Activated gamma-delta T cell (primary cell): ENCODE data around the gene STARD4.

Source experiments
- DNase-seq: peaks from one replicate; lab custom pipeline; 2025; lab: John Stamatoyannopoulos, UW

The STARD4 gene

DNA sequence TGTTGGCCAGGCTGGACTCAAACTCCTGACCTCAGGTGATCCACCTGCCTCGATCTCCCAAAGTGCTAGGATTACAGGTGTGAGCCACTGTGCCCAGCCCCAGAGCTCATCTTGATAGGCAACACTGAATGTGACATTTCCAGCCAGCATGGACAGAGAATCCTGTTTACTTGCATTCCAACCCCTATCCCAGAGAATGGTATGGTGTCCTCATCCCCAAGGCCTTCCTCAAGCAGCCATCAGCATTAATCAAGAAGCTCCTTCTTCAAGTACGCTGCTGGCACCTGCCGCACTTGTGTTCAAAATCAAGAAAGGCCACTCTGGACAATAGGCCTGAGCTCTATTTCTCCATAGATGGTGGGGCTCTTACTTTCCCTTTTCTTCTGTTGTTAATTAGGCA is 40.2 kb downstream of the STARD4 start:
- DNase-seq, result no peak

DNA sequence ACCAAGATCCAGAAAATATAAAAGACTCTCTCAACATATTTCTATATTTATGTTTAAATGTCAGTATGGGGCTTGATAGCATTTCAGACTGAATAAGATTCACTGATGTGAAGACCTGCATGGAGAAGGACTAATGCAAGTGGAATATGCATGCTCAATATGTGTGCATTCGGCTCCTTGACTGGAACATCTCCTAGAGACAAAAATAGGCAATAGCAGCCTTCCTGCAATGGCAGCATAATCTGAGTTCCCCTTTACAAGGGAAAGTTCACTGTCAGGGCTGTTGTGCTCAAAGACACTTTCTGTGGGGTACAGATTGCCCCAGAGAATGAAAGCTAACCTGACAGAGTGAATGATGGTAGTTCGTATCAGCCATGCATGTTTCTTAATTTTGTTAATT is 42.4 kb downstream of the STARD4 start:
- no peak for DNase-seq

DNA sequence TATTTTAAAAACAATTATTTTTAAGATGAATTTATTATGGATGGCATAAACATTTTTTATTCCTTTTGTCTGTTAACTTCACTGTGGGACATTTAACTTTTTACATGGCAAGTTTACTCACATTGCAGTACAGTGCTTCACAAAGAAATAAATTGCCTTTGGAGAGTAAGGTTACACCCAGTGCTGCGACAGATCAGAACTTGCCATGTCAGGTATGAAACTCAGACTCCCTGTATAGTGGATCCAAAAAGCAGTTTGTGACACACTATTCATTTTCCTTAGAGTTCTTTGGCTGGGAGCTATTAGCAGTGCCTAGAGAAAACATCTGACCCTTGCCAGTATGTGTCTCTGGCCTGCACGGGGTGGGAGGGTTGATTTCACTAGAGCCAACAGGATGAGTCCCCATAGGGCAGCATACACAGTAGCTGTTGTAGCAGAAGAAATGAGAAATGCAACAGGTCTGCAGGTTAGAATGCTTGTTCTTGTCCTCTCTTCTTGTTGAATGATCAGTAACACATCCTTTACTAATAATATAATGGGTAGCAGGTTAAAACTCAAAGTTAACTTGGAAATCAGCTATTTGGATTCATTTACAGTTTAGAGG is 42.9 kb downstream of the STARD4 start:
- DNase-seq, result no peak

DNA sequence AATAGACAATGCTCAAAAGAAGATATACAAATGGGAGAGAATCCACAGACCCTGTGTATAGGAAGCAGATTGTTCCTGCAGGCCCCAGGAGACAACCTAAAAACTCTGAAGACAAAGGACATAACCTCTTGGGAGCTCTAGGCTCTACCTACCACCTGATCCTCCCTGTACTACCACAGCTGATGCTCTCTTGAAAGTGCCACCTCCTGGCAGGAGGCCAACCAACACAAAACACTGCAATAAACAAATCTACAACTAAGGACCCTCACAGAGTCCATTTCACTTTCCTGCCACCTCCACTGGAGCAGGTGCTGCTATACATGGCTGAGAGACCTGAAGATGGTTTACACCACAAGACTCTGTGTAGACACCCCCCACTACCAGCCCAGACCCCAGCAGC is 49.0 kb downstream of the STARD4 start:
- DNase-seq, result no peak

DNA sequence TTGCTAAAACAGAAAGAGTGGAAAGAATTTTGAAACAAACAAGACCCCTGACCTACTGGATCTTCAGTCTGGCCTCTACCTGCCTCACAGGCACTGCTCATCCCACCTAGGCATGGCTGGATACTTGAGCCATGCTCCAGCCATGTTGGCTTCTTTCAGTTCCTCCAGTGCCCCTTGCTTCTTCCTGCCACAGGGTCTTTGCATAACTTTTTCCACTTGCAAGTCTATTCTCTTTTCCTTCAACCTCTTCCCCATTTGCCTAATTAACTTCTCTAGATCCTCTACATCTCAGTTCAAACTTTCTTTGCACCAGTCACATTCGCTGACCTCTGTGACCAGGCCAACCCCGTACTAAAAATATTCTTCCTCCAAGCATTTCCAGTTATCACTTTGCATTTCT is 50.4 kb downstream of the STARD4 start:
- no peak for DNase-seq

DNA sequence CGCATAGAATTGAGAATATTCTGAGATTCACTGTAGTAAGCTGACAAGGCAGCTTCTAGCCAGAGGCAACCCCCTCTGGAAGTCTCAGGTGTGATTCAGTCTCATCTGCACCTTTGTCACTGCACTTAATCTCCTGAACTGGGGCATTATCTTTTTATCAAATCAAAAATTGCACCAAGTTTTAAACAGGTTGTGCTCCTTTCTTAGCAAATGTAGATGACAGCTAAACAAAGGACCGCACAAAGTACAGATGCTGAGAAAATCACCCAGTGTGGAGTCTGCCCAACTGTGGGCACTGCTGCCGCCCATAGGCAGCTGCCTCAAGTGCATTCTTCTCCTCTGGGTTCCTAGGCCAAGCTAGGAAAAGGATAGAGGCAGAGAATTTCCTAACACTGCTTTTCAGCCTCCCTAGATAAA is 51.1 kb downstream of the STARD4 start:
- DNase-seq, result no peak

DNA sequence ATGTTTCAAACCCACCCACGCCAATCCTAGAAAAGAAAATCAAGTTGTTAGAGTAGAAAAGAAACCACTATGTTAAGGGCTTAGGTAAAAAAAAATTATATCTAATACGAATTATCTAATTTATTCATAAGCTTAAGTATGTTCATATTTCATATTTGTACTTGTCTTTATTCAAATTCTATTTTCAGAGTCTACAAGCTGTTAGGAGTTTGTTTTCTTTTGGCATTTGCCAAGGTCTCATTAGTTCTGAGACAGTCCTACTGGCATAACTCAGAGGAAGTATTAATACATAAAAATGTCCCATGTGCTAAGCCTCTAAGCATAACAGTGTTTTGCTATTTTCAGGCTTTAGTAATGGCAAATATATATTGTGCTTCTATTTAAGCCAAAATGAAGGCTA is 57.6 kb downstream of the STARD4 start:
- no peak for DNase-seq

DNA sequence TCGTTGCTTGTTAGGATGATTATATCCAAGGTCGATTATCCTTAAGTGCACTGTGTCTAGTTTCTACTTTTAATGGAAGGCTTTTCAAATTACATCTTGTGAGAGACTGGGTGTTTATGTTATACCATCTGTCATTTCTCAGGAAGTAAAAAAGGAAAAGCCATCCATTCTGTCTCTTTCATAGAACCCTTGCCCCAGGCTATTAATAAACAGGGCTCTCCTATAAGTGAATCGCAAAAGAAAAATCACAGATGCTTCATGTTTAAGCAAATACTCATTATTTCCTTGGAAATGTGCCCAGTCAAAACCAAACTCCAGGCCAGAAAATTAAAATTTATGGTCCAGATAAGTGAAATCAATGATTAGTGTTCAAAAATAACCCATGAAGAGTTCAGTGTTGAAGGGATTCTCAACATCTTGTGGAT is 58.1 kb downstream of the STARD4 start:
- no peak for DNase-seq

DNA sequence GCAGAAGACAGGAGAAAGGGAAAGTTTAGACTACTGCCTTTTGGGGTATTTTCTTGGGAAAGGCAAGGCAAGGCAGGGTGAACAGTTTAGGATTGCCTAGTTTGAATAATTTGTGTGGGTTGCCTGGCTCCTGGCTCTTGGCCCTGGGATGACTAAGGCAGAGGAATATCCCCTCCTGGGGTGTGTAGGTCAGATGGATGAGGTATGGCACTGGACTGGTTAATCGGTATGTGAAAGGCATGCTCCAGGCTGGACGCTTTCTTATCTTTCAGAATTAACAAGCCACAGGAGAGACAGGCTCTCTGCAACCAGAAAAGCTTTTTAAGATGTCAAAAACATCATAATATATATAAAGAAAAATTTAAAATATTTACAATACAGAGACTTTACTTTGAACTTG is 58.6 kb downstream of the STARD4 start:
- DNase-seq, result no peak

DNA sequence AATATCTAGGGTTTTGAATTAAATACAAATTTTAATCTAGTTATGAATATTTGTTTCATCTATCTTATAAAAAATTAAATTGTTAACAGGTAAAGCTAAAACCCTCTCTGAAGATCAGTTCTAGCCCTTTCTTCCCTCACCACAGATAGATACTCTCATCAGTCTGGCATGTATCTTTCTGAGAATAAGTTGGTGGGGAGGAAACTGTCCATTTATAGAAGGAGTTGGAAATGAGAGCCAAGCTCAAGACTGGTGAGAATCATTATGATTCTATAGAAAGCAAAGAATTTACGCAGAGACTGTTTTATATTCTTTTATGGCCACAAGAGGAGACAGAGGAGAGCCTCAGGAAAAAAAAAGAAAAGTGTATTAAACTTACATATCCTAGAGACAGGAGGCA is 59.0 kb downstream of the STARD4 start:
- DNase-seq, result no peak

DNA sequence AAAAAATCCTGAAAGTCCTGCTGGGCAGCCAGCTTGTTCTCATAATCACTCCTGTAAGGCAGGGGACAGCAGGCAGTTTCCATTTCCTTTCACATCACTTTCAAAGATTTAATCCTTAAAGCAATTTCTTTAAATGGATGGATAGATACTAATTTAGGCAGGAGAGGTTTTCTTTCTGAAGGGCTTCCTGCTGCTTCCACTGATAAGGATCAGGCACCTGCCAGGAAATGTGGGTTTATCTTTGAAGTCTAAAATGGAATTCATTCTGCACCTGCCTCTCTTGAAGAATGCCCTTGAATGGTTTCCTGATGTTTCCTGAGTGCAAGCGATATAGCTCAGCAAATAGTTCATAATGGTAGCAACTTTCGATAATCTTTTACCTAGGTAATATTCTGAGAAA is 64.5 kb downstream of the STARD4 start:
- DNase-seq, result no peak

DNA sequence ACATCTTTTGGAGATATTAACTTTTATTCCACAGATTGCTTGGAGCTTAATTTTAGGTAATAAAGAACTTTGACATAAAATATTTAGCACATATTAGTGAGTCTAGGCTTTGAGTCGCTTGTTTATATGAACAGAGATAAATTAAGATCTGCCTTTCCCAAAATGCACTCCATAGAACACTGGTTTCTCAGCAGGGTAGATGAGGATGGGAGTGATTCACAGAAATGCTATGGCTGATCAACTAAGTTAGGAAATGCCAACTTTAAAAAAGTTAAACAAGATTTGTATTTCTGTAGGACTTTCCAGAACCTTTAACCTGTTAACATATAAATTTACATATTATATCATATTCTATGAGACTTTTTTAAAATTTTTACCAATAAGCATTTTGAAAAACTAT is 65.2 kb downstream of the STARD4 start:
- no peak for DNase-seq
